Activated CD4-positive, alpha-beta T cell treated with anti-CD3 and anti-CD28 coated beads, Interleukin-2, amount 50 U/mL, for 16 hours (primary cell): Measurements from ENCODE around the gene TAOK3.
A peak's percentile ranks its signal among the peaks of the same experiment; 100 is the strongest.

Source experiments
- DNase-seq: peaks from one replicate; pipeline ENCODE4 v3.0.0-alpha.2; 2020

The TAOK3 gene

GRCh38 chr12:118334939-118335567 is 37.7 kb downstream of the TAOK3 start:
- DNase-seq, result no peak

- no peak for DNase-seq
Observed at GRCh38 chr12:118334241-118334640, 38.5 kb downstream of the TAOK3 start.

GRCh38 chr12:118332511-118332910 is 40.2 kb downstream of the TAOK3 start:
- no peak for DNase-seq

GRCh38 chr12:118330421-118331018 is 42.2 kb downstream of the TAOK3 start:
- DNase-seq, result no peak

GRCh38 chr12:118328486-118329330 is 44.0 kb downstream of the TAOK3 start:
- DNase-seq, result no peak

GRCh38 chr12:118327391-118327790 is 45.3 kb downstream of the TAOK3 start:
- DNase-seq, result no peak

- DNase-seq, result no peak
Observed at GRCh38 chr12:118326991-118327390, 45.7 kb downstream of the TAOK3 start.

- no peak for DNase-seq
Observed at GRCh38 chr12:118325081-118325480, 47.6 kb downstream of the TAOK3 start.

GRCh38 chr12:118319627-118320026 is 53.1 kb downstream of the TAOK3 start:
- no peak for DNase-seq

- DNase-seq, result no peak
Observed at GRCh38 chr12:118318744-118319143, 54.0 kb downstream of the TAOK3 start.

GRCh38 chr12:118317729-118318128 is 55.0 kb downstream of the TAOK3 start:
- no peak for DNase-seq

- no peak for DNase-seq
Observed at GRCh38 chr12:118315821-118316220, 56.9 kb downstream of the TAOK3 start.

GRCh38 chr12:118312578-118312977 is 60.1 kb downstream of the TAOK3 start:
- peak; percentile 66 for DNase-seq

GRCh38 chr12:118311666-118312065 is 61.0 kb downstream of the TAOK3 start:
- DNase-seq, result no peak

- no peak for DNase-seq
Observed at GRCh38 chr12:118310320-118310719, 62.4 kb downstream of the TAOK3 start.

- peak; percentile 55 for DNase-seq
Observed at GRCh38 chr12:118308006-118308405, 64.7 kb downstream of the TAOK3 start.

- DNase-seq, result peak; percentile 88
Observed at GRCh38 chr12:118307069-118307954, 65.4 kb downstream of the TAOK3 start.

- no peak for DNase-seq
Observed at GRCh38 chr12:118304093-118304492, 68.6 kb downstream of the TAOK3 start.

- DNase-seq, result peak; percentile 36
Observed at GRCh38 chr12:118302053-118302452, 70.7 kb downstream of the TAOK3 start.

GRCh38 chr12:118299791-118300460 is 72.8 kb downstream of the TAOK3 start:
- DNase-seq, result no peak

GRCh38 chr12:118297284-118297683 is 75.4 kb downstream of the TAOK3 start:
- DNase-seq, result no peak

- DNase-seq, result no peak
Observed at GRCh38 chr12:118292836-118293235, 79.9 kb downstream of the TAOK3 start.
